GM18870 (cell line): ENCODE data around the gene CHSY1.
A peak's percentile ranks its signal among the peaks of the same experiment; 100 is the strongest.
"Not testable (repeated sequence)": the region's sequence is repeated elsewhere in the genome, so short reads cannot be mapped to it uniquely, and the experiment has no call there.

ENCODE experiments used
- ATAC-seq: cut with Tn5 transposase; IDR thresholded peaks from one replicate; pipeline ENCODE4 v1.9.1; 2021; ENCODE audit warnings: moderate library complexity; ENCODE audit not compliant: unreplicated experiment

The CHSY1 gene

GRCh38 chr15:101244889-101245668, 6.8 kb downstream of the CHSY1 start:
- ATAC-seq: no peak

GRCh38 chr15:101244036-101244781, 7.6 kb downstream of the CHSY1 start:
- no peak for ATAC-seq

- ATAC-seq: no peak
Measured at GRCh38 chr15:101243420-101243819, 8.4 kb downstream of the CHSY1 start.

- no peak for ATAC-seq
Measured at GRCh38 chr15:101242999-101243336, 8.9 kb downstream of the CHSY1 start.

GRCh38 chr15:101242160-101242998, 9.5 kb downstream of the CHSY1 start:
- ATAC-seq: peak; percentile 79

- ATAC-seq: no peak
Measured at GRCh38 chr15:101240358-101240757, 11.5 kb downstream of the CHSY1 start.

GRCh38 chr15:101239724-101240136, 12.1 kb downstream of the CHSY1 start:
- ATAC-seq: no peak

GRCh38 chr15:101237251-101237650, 14.6 kb downstream of the CHSY1 start:
- no peak for ATAC-seq

- ATAC-seq: no peak
Measured at GRCh38 chr15:101233651-101234280, 18.1 kb downstream of the CHSY1 start.

- no peak for ATAC-seq
Measured at GRCh38 chr15:101232677-101233076, 19.2 kb downstream of the CHSY1 start.

- no peak for ATAC-seq
Measured at GRCh38 chr15:101228313-101228712, 23.5 kb downstream of the CHSY1 start.

GRCh38 chr15:101225658-101226057, 26.2 kb downstream of the CHSY1 start:
- no peak for ATAC-seq

GRCh38 chr15:101221902-101222301, 29.9 kb downstream of the CHSY1 start:
- no peak for ATAC-seq

GRCh38 chr15:101220060-101220459, 31.8 kb downstream of the CHSY1 start:
- ATAC-seq: no peak

- no peak for ATAC-seq
Measured at GRCh38 chr15:101219441-101219840, 32.4 kb downstream of the CHSY1 start.

GRCh38 chr15:101217446-101217845, 34.4 kb downstream of the CHSY1 start:
- ATAC-seq: no peak

GRCh38 chr15:101216100-101216499, 35.7 kb downstream of the CHSY1 start:
- ATAC-seq: no peak

- ATAC-seq: no peak
Measured at GRCh38 chr15:101215681-101216080, 36.2 kb downstream of the CHSY1 start.

- ATAC-seq: not testable (repeated sequence)
Measured at GRCh38 chr15:101214435-101215097, 37.3 kb downstream of the CHSY1 start.

- ATAC-seq: no peak
Measured at GRCh38 chr15:101213570-101213969, 38.3 kb downstream of the CHSY1 start.
